ENCODE data around the gene SULT1C3.

GRCh38 chr2:108215794-108216211 lies 24.0 kb upstream of the SULT1C3 start:
- TF ChIP-seq GATA2 (IDR thresholded peaks at IDR 0.05; ENCODE audit: low read depth, low read length) (no peak), GATA3 (IDR thresholded peaks at IDR 0.05; ENCODE audit: low read depth, low read length) (no peak)

Measured in SH-SY5Y (cell line).